Measurements from ENCODE around the gene ASPSCR1. TPM values are rescaled to one million over a fixed set of nuclear protein-coding genes. Genes with fewer than 3 reads are reported as not detected.

The ASPSCR1 gene
- total RNA-seq, 1 experiment from 2014 or later: 51.0 TPM

- no peak for DNase-seq (ENCODE audit: low read depth, low spot score)
- Histone ChIP-seq H3K9me2 (ENCODE audit: insufficient read depth) (no peaks in the 10 kb centered on the region), H3K4me2 (ENCODE audit: low read length) (peak overlapping the region; percentile 80), H3K4me1 (ENCODE audit: control insufficient read depth in 1 of 2, insufficient read depth in 2 of 2, low read length in 2 of 2) (peaks cover 29 to 47% of the 10 kb centered on the region in 2 experiments), H3K79me2 (ENCODE audit: insufficient read depth, low read length) (peaks cover 46% of the 10 kb centered on the region), H4K20me1 (ENCODE audit: insufficient read depth) (peaks cover 4% of the 10 kb centered on the region; the same call in 1 of the 2 replicates), H3K9ac (ENCODE audit: low read length) (peak overlapping the region; percentile 98), H3K36me3 (ENCODE audit: control insufficient read depth in 1 of 2, insufficient read depth in 2 of 2, low read length in 2 of 2) (peaks cover 0 to 10% of the 10 kb centered on the region in 2 experiments; a peak in 1 of 4 replicates), H3K27ac (ENCODE audit: low read depth, low read length) (peak overlapping the region; percentile 96), H3K27me3 (ENCODE audit: insufficient read depth, low read length) (no peaks in the 10 kb centered on the region), H3K9me3 (ENCODE audit: control insufficient read depth in 1 of 2, insufficient read depth in 1 of 2, low read depth in 1 of 2, low read length in 2 of 2) (no peaks in the 10 kb centered on the region), H3K4me3 (replicated peaks in 1 of 2; ENCODE audit: low read depth in 1 of 2, low read length in 2 of 2) (peak overlapping the region; percentile 84 to 100), H2AFZ (ENCODE audit: low read depth, low read length, poor library complexity, severe bottlenecking) (no peak overlapping the region)
- intact Hi-C loops (cut with micrococcal nuclease): loop anchor here (1.0 to 5.0 kb wide), 5 partner anchors 19 to 730 kb away; partner anchors contain the start of genes PCYT2 and TBCD
- ChIA-PET CTCF (interaction anchor here (0.8 to 5.3 kb wide), 15 partner anchors 9 to 346 kb away, joined by 3 to 151 read pairs (median 8); partner anchors contain the start of genes ARHGDIA, DCXR, MAFG and NOTUM), RAD21 (ENCODE audit: low non-redundant PET in 1 of 2, low total read pairs in 2 of 2, uncharacterized antibody in 2 of 2, unreplicated experiment in 2 of 2) (interaction anchor here (0.9 to 5.3 kb wide), 5 partner anchors 18 to 62 kb away, joined by 3 to 50 read pairs (median 3); partner anchors contain the start of gene NOTUM (in 2 of the 2)), POLR2A (interaction anchor here (1.0 to 1.9 kb wide), 3 partner anchors 49 to 91 kb away, joined by 3 to 6 read pairs (median 4); no protein-coding TSS in a partner anchor)
- ATAC-seq: no peak
- no peak for TF ChIP-seq CEBPB (IDR thresholded peaks at IDR 0.05; ENCODE audit: low read depth)
- no peak for TF ChIP-seq ZBTB33 (IDR thresholded peaks at IDR 0.05; ENCODE audit: extremely low read depth, insufficient replicate concordance, low read length)
- no peak for TF ChIP-seq RAD21 (IDR thresholded peaks at IDR 0.05; ENCODE audit: low read depth)
- no peak for TF ChIP-seq EZH2 (IDR thresholded peaks at IDR 0.05)
- TF ChIP-seq POLR2AphosphoS5 (IDR thresholded peaks at IDR 0.05; ENCODE audit: low read depth, low read length): no peak
- no peak for TF ChIP-seq ELF1 (IDR thresholded peaks at IDR 0.05; ENCODE audit: borderline replicate concordance, low read depth)
- TF ChIP-seq ZFX (IDR thresholded peaks at IDR 0.05): no peak
- no peak; the same call in 1 of the 2 replicates for TF ChIP-seq MAX (IDR thresholded peaks at IDR 0.05)
- BruUV-seq (replicated peaks): no TSS peak
Observed at GRCh38 chr17:82021900-82022309, 44.5 kb downstream of the ASPSCR1 start.

All from HCT116 (cell line).